8988T (cell line): ENCODE results near the gene ITGA1.

Experiments used
- DNase-seq: peaks from one replicate; pipeline ENCODE4 v3.0.0; 2011

Gene ITGA1

DNA sequence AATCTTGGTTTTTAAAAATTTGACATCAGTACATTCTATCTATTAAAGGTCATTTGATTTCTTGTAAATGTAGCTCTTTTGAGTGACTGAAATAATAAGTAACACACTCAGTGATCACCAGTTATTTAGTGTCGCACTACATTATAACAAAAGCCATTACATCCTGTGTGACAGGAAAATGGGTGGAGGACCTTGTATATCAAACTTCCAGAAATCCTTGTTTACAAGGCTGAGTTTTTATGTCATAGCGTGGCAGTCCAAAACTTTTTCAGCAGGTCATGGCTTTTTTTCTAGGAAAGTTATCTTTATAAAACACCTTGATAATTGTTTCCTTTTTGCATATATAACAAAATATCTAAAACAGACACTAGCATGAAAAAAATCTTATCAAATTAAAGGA is 14.4 kb upstream of the ITGA1 start:
- DNase-seq: no peak

DNA sequence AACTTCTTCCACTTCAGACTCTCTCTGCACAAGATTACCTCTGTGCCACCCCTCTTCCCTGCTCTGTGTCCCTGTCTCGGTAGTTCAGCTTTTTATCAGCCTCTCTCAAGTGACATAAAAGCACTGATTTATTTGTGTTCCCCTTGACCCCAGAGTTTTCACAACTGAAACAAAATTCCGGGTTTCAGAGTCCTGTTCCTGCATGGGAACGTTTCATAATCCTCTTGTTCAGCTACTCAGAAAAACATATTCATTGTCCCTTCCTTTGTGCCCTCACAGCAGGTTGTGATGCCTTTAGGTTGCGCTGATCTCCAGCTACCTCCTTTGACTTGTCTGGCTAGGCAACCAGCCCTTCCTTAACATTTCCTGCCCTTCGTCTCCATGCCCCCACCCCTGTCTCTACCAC is 13.7 kb upstream of the ITGA1 start:
- no peak for DNase-seq

DNA sequence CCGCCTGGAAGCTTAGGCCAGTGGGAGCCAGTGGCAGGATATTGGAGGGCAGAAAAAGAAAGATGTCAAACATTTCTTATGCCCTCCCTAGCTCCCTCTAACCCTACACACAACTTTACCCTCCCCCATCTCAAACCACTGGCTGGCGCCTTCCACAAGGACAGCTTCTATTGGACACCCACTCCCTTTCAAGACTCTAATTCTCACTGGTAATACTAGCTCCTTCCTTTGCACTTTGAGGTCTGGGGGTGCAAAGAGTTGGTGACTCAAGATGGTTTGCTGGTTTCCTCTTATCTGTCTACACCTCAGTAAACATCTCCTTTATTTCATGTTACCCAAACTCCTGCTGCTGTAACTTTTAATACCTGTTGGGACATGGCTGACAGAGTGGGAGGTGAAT is 11.6 kb upstream of the ITGA1 start:
- DNase-seq: no peak

DNA sequence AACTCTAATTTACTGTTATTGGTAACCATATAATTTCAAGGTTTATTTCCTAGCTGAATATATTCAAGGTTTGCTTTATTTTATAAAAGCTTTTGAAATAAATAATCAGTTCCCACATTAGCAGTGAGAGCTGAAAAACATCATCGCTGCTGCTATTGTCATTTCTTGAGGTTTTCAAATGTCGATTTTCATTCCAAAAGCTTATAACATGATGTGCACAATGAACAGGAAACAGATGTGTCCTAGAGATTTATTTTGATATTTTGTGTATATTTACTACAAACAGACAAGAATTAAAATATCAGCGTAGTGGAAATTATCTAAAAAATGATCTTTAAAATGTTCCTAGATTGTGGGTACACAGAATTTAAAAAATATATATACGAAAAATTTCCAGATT is 10.5 kb upstream of the ITGA1 start:
- DNase-seq: no peak

DNA sequence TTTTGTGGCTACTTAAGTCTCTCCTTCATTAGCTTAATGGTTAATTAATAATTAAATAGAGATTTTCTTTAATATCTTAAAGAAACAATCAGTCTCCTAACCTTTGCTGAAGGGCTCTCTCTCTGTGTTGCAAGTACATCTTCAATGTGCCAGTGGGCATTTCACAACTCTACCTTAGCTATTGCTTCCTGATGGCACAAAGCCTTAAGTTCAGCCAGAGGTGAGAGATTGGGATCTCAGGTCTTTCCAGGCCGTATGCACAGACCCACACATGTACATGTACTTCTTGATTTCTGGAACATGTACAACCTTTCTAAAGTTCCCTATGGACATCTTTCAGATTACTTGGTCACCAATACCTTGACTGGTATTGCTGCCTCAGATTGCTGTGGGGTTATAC is 8.9 kb upstream of the ITGA1 start:
- DNase-seq: no peak

DNA sequence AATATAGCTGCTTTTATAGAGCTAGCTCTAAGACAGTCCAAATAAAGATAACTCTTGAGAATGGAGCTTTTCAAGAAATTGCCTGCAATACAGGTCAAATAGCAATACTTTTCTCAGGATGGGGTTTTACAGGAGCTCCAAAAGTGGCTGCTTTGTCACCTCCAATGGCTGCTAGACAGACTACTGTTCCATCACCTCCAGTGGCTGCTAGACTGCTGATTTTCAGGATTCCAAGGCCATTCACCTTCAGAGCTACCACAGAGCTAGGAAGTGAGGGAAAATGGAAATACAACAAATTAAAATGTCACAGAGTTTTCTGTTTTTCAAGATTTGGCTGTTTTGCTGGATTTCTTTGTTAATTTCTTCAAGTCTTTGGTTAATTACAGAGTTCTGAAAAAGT is 8.5 kb upstream of the ITGA1 start:
- DNase-seq: no peak

DNA sequence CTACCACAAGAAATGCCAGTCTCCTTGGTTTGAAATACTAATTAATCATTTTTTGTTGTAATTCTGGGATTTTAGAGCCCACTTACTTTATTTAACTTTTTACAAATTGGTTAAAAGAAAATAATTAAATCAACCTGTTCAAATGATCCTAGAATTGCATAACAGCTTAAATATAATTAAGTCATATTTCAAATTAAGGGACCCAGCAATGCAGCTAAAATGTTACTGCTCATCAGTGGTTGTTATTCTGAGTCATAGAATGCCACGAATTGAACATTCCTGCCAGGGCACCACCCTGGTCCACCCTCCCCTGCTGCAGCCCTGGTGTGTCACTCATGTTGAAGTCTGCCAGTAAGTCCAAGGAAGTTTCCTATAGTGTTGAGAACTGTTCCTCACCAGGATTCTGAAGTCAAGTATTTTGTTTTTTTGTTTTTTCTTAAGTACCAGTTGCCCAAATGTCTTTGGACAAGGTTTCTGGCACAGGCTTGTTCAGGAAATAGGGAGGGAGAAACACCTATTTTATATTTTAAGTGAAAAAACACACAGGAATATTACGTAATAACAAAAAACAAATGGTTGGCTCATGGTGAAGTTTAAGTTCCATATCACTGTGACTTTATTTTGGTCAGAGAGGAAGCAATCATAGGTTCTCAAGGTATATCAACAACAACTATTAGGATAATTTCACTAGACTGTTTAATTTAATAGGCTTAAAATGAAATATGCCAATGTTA is 4.3 kb upstream of the ITGA1 start:
- no peak for DNase-seq

DNA sequence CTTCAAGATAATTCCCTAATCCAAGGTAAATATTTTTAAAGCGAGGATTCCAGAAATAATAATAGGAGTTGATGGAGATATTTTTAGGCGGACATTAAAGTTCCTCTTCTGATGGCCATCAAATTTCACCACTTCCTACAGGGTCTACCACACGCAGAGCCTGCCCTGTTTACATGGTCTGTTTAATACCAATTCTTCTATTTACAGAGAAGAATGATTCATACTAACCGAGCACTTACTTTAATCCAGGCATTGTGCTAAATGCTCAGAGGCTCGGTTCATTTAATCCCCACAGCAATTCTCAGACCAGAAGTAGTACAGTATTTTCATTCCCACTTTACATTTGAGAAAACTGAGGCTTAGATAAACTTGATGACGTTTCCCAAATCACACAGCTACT is 3.0 kb upstream of the ITGA1 start:
- DNase-seq: no peak

DNA sequence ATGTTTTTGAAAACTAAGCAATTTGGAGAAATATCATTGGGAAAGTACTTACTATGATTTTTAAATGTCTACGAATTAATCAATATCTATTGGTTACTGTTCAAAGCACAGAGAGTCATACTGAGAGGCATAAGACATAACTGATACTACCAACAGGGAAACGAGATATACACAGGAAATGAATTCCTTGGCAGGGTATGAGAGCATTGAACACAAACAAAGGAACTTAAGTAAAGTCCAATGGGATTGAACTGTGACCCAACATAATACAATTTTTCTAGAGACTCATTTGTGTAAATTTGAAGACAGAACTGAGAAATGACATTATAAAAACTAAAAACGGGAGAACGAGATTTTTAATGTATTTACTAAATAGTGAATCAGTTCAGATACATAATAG is 1.3 kb upstream of the ITGA1 start:
- no peak for DNase-seq

DNA sequence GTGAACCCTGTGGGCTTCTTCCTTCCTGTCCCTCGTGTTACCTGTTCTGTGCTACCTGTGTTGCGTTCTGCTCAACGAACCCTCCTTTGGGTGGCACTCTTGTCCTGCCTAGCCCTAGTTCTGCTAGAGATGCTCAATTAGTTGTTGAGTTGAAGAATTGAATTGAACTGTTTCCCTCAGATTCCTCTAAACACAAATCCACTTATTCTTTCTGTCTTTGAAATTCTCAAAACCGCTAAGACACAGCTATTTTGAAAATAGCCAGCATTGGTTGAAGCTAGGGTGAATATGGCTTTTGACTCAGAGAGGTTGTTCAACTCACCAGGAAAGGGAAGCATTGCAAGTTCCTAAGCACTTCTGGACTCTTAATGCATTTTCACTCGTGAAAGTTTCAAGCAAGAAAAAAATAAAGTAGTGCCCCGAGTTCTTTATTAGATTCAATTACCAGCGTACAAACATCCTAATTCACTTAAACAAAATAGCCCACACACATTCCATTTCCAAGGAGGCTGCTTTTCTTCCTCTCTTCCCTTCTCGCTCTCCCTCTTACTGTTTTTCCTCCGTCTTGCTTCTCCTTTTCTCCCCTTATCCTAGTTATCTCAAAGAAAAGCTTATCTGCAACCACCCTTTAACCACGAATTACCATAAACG is 642 bp upstream of the ITGA1 start:
- no peak for DNase-seq

DNA sequence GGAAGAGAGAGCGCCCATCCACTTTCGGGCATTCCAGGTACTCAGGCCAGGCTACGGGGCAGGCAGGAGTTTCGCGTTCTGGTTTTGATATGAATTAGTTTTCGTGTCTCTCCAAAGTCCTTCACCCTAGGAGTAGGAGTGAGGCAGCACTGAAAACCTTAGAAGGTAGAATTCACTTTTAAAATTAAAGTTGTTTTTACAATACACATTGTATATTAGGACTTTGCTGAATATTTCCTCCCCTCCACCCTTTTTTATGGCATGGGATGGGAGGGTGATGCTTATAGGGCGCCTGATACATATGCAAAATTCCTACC is 747 bp downstream of the ITGA1 start:
- DNase-seq: no peak

DNA sequence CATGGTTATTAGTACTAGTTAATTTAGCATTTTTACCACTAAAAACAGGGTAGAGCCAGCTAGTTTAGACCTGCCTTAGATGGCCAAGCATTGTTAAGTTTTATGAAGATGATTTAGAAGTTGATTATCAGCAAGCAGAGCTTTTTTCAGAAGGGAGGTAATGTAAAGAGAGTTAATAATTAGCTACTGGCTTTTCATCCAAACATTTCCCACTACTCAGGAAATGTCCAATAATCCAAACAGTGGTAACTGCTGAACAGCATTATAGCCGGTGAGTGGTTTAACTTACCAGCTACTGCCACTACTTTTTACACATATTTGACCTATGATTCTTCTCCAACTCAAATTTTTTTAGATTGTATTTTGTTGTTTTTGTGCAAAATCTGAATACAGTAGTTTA is 1.7 kb downstream of the ITGA1 start:
- no peak for DNase-seq

DNA sequence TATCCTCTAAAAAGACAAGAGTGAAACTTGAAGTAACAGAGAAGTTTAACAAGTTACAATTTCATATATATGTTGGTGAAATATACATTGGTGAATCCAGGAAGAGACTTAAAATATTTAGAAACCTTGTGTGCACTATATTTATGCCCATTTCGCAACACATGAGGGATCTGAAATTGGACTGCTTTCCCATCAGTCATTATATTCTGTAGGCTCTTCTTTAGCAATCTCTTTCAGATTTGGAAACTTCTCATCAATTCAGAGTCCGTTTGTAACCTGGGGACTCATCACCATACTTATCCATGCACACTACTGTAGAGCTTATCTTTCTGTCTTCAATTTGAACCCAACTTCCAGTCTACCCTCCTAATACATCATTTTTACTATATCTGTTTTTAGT is 2.1 kb downstream of the ITGA1 start:
- no peak for DNase-seq

DNA sequence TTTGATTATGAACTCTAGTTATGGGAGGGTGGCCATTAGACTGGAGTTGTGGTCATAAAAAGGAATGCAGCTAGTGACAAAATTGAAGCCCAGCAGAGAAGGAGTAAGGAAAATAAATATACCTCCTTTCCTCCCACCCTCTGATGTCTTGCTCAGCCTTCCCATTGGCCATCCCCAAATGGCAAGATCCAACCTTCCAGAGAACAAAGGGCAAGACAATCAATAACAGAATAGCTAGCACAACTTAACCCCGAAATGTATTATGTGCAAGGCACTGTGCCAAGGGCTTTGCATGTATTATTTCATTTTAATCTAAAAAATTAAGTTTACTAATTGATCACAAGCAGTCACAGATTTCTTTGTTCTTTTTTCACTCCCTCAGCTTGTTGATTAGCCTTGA is 3.6 kb downstream of the ITGA1 start:
- no peak for DNase-seq

DNA sequence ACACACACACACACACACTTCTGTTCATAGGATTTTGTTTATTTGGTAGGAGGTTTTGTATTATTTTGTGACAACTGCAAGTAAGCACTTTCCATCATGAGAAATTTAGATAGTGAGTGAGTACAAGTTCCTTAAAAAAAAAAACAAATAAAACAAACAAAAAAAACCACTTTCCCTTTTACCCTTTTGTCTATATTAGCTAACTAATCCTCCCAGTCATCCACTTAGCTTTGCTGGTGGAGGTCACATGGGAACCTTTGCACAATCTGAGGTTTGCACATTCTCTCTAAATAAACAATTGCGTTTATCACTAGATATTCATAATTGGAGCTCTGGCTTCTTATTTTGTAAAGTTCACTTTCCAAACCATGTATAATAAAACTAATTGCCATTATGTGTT is 6.8 kb downstream of the ITGA1 start:
- no peak for DNase-seq

DNA sequence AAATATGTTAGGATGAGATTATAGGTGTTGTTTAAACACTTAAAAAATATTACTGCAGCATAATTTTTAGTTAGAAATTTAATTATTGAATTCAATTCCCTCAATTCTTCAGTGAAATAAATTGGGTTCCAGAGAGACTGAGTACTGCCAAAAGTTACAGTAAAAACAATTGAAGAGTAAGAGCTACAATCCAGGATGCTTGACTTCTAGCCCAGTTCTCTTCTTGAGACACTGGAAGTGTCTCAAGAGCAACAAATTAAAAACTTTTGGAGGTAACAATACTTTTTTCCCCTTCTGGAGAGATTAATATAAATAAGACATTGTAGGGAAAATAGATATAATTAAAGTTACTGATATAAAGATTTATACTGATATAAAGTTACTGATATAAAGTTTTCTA is 8.3 kb downstream of the ITGA1 start:
- DNase-seq: no peak

DNA sequence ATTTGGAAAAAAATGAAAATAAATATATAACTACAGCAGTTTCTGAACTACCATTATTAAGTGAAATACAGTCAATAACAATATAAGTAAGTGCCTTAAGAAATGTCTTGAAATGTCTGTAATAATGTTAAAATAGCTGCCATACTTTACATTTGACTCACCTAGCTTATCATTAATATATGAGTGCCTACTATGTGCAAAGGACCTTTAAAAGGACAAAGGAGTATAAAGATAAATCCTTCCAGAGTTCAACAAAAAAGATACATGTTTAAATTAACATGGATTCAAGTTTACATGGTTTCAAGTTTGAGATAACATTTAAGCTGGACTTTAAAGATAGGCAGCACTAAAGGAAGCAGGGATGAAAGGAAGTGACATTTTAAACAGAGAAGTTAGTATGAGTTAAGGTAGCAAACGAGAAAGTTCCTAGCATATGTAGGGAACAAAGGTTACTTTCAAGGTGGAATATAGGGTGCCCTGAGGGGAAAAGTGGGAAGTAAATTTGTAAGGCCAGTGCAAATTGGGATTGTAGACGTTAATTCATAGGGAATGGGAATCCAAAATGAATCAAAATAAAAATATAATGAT is 8.9 kb downstream of the ITGA1 start:
- no peak for DNase-seq

DNA sequence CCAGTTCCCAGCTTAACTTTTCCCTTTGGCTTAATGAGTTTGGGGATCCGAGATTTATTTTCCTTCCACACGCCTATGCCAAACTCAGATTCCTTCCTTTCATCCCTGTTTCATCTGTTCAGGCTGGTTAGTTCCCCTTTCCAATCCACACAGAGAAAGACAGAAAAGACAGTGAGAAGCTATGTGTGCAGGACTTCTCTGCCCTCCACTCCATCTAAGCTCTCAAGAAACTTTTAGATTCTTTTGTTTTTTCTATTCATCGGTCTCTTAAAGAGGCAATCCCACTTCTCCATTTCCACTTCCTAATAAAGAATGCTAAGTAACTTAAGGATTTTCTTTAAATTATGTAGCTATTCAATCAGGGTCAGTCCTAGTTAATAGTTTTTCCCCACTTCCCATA is 11.2 kb downstream of the ITGA1 start:
- DNase-seq: no peak

DNA sequence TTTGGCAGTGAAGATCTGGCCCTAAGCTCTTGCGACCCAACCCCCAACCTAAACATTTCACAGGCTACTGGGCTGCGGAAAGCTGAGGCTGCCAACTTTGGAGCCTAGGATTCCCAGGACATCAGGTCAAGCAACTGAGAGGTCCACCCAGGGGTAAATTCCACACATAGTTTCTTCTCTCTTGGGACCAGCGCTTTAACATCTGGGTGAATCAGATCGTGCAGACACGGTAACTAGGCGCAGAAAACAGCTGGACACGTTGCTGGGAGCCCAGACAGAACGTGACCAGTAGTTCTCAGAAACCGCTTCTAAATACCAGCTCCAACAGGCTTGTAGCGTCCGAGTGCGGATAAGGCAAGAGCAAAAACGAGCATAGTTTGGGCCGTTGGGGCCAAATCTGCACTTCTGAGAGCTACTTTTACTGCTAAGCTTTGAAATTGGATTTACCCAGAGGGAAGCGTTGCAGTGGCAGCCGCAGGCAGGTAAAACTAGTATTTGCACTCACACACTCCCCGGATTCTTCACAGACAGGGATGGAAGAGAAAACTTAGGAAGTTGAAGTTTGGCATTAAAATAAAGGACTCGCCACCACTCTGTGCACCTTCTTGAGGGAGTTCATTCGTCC is 11.8 kb downstream of the ITGA1 start:
- DNase-seq: no peak

DNA sequence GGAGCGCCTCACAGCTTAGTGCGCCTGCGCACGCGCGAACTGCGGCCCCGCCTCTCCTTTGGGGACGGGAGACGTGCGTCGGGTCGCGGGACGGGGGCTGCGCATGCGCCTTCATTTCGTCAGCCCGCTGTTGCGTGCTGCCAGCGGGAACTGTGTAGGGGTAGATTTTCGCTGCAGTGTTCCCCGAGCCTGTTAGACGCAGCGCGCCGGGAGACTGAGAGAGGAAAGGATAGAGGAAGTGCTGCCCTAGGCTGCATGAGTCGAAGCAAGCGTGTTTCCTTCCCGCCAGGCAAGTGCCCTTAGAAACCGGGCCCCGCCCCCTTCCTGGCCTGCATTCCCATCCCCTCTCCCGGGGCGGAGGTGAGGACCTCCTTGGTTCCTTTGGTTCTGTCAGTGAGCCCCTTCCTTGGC is 12.3 kb downstream of the ITGA1 start:
- DNase-seq: peak; percentile 49

DNA sequence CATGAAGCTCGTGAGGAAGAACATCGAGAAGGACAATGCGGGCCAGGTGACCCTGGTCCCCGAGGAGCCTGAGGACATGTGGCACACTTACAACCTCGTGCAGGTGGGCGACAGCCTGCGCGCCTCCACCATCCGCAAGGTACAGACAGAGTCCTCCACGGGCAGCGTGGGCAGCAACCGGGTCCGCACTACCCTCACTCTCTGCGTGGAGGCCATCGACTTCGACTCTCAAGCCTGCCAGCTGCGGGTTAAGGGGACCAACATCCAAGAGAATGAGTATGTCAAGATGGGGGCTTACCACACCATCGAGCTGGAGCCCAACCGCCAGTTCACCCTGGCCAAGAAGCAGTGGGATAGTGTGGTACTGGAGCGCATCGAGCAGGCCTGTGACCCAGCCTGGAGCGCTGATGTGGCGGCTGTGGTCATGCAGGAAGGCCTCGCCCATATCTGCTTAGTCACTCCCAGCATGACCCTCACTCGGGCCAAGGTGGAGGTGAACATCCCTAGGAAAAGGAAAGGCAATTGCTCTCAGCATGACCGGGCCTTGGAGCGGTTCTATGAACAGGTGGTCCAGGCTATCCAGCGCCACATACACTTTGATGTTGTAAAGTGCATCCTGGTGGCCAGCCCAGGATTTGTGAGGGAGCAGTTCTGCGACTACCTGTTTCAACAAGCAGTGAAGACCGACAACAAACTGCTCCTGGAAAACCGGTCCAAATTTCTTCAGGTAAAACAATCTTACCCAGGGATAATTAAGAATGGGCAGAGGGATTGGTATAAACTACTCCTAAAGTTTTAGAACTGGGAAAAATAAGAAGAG is 12.9 kb downstream of the ITGA1 start:
- no peak for DNase-seq

DNA sequence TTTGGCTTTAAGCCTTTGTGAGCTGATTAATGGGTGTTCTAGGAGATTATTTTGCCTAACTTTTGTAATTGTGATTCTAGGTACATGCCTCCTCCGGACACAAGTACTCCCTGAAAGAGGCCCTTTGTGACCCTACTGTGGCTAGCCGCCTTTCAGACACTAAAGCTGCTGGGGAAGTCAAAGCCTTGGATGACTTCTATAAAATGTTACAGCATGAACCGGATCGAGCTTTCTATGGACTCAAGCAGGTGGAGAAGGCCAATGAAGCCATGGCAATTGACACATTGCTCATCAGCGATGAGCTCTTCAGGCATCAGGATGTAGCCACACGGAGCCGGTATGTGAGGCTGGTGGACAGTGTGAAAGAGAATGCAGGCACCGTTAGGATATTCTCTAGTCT is 13.6 kb downstream of the ITGA1 start:
- DNase-seq: no peak

DNA sequence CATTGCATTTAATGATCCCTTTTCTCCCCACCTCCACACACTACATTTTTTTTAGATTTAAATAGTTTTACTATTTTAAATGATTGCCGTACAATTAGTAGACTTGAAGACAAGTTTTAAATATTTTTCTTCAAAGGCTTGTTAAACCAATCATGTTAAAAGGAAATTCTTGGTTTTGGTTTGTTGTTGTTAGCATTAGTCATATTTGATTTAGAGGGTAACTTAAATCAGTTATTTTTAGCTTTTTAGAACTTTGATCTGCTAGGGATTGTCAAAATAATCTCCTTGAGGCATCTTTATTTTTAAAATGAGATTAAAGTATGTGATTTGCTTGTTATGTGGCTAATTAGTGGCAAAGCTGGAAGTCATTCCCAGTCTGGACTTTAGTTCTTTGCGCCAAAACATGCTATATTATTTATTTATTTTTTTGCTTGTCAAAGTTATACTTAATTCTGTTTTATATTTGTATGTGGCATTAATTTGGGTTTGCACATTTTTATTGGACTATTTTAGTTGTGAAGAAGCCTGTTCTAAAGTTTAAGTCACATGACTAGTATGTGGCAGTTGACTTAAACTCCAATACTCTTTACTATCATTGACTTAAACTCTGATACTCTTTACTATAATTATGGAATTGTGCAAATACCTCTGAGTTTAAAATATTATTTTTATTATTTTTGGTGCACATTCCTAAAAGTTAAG is 14.7 kb downstream of the ITGA1 start:
- no peak for DNase-seq
